ENCODE data around the gene GALNT11. TPM values are rescaled to one million over a fixed set of nuclear protein-coding genes. Genes with fewer than 3 reads are reported as not detected.
"Not testable (repeated sequence)": the region's sequence is repeated elsewhere in the genome, so short reads cannot be mapped to it uniquely, and the experiment has no call there.

The GALNT11 gene
- total RNA-seq, 1 donor: 15.3 TPM

- not testable (repeated sequence) for DNase-seq (ENCODE audit: low read depth in 2 of 3, low spot score in 2 of 3)
These were observed 2.3 kb downstream of the GALNT11 start for GRCh38 chr7:152027491-152028365.

GRCh38 chr7:152030059-152030458 lies 4.6 kb downstream of the GALNT11 start:
- peak in 1 of 3 donors; percentile 5 for DNase-seq (ENCODE audit: low read depth in 2 of 3, low spot score in 2 of 3)

- DNase-seq (ENCODE audit: low read depth in 2 of 3, low spot score in 2 of 3): not testable (repeated sequence)
These were observed 5.2 kb downstream of the GALNT11 start for GRCh38 chr7:152030639-152031038.

- DNase-seq (ENCODE audit: low read depth in 2 of 3, low spot score in 2 of 3): no peak
These were observed 10.3 kb downstream of the GALNT11 start for GRCh38 chr7:152035817-152036216.

GRCh38 chr7:152038410-152038809 lies 12.9 kb downstream of the GALNT11 start:
- DNase-seq (ENCODE audit: low read depth in 2 of 3, low spot score in 2 of 3): not testable (repeated sequence)

- DNase-seq (ENCODE audit: low read depth in 2 of 3, low spot score in 2 of 3): not testable (repeated sequence)
These were observed 17.6 kb downstream of the GALNT11 start for GRCh38 chr7:152043086-152043485.

- DNase-seq (ENCODE audit: low read depth in 2 of 3, low spot score in 2 of 3): not testable (repeated sequence)
These were observed 19.4 kb downstream of the GALNT11 start for GRCh38 chr7:152044909-152045308.

GRCh38 chr7:152046531-152046930 lies 21.1 kb downstream of the GALNT11 start:
- no peak for DNase-seq (ENCODE audit: low read depth in 2 of 3, low spot score in 2 of 3)

- no peak for DNase-seq (ENCODE audit: low read depth in 2 of 3, low spot score in 2 of 3)
These were observed 22.6 kb downstream of the GALNT11 start for GRCh38 chr7:152048051-152048450.

- no peak for DNase-seq (ENCODE audit: low read depth in 2 of 3, low spot score in 2 of 3)
These were observed 25.1 kb downstream of the GALNT11 start for GRCh38 chr7:152050547-152050971.

GRCh38 chr7:152051968-152052367 lies 26.5 kb downstream of the GALNT11 start:
- no peak for DNase-seq (ENCODE audit: low read depth in 2 of 3, low spot score in 2 of 3)

GRCh38 chr7:152052771-152053170 lies 27.3 kb downstream of the GALNT11 start:
- DNase-seq (ENCODE audit: low read depth in 2 of 3, low spot score in 2 of 3): no peak

- no peak for DNase-seq (ENCODE audit: low read depth in 2 of 3, low spot score in 2 of 3)
These were observed 29.1 kb downstream of the GALNT11 start for GRCh38 chr7:152054367-152055230.

- DNase-seq (ENCODE audit: low read depth in 2 of 3, low spot score in 2 of 3): no peak
These were observed 31.3 kb downstream of the GALNT11 start for GRCh38 chr7:152056621-152057274.

- DNase-seq (ENCODE audit: low read depth in 2 of 3, low spot score in 2 of 3): no peak
These were observed 33.8 kb downstream of the GALNT11 start for GRCh38 chr7:152059311-152059710.

- not testable (repeated sequence) for DNase-seq (ENCODE audit: low read depth in 2 of 3, low spot score in 2 of 3)
These were observed 35.6 kb downstream of the GALNT11 start for GRCh38 chr7:152061086-152061485.

GRCh38 chr7:152063192-152063591 lies 37.7 kb downstream of the GALNT11 start:
- DNase-seq (ENCODE audit: low read depth in 2 of 3, low spot score in 2 of 3): not testable (repeated sequence)

GRCh38 chr7:152063821-152064220 lies 38.3 kb downstream of the GALNT11 start:
- DNase-seq (ENCODE audit: low read depth in 2 of 3, low spot score in 2 of 3): not testable (repeated sequence)

GRCh38 chr7:152065800-152066344 lies 40.4 kb downstream of the GALNT11 start:
- not testable (repeated sequence) for DNase-seq (ENCODE audit: low read depth in 2 of 3, low spot score in 2 of 3)

GRCh38 chr7:152072421-152072820 lies 46.9 kb downstream of the GALNT11 start:
- DNase-seq (ENCODE audit: low read depth in 2 of 3, low spot score in 2 of 3): no peak

GRCh38 chr7:152073352-152073751 lies 47.9 kb downstream of the GALNT11 start:
- DNase-seq (ENCODE audit: low read depth in 2 of 3, low spot score in 2 of 3): no peak
